Liver (tissue), 9 donors: ENCODE measurements around the gene EFCAB11. TPM values are rescaled to one million over a fixed set of nuclear protein-coding genes. Genes with fewer than 3 reads are reported as not detected.
A peak's percentile ranks its signal among the peaks of the same experiment; 100 is the strongest.

Source experiments
- DNase-seq: peaks from one replicate; pipeline ENCODE4 v3.0.0-alpha.2; 2017; ENCODE audit warnings: low spot score
- H3K27ac ChIP-seq, 2 donors: one replicate each; pipeline ENCODE4 v1.7.0; 2013; ENCODE audit warnings: inconsistent platforms in 2 of 2, low read length in 2 of 2, control low read depth in 1 of 2, low read depth in 1 of 2, mild to moderate bottlenecking in 1 of 2
- H3K27me3 ChIP-seq, 4 donors: one replicate each; pipeline versions ENCODE4 v1.6.1 to v1.7.0; 2013; ENCODE audit warnings: low read length in 3 of 4, inconsistent platforms in 1 of 4, mild to moderate bottlenecking in 1 of 4, moderate library complexity in 1 of 4; ENCODE audit not compliant: control insufficient read depth in 4 of 4, insufficient read depth in 4 of 4
- H3K36me3 ChIP-seq, 4 donors: one replicate each; pipeline versions ENCODE4 v1.6.1 to v1.7.0; 2013; ENCODE audit warnings: low read length in 3 of 4, mild to moderate bottlenecking in 3 of 4, low read depth in 1 of 4, moderate library complexity in 1 of 4; ENCODE audit not compliant: control insufficient read depth in 4 of 4, insufficient read depth in 3 of 4
- H3K4me1 ChIP-seq, 4 donors: one replicate each; pipeline versions ENCODE4 v1.6.1 to v1.7.0; 2013; ENCODE audit warnings: low read length in 3 of 4, mild to moderate bottlenecking in 3 of 4, moderate library complexity in 1 of 4; ENCODE audit not compliant: control insufficient read depth in 4 of 4, insufficient read depth in 4 of 4
- H3K4me3 ChIP-seq, 3 donors: one replicate each; pipeline versions ENCODE4 v1.6.1 to v1.7.0; 2013; ENCODE audit warnings: low read length in 3 of 3, control low read depth in 1 of 3, low read depth in 1 of 3, mild to moderate bottlenecking in 1 of 3
- H3K9ac ChIP-seq, 2 donors: one replicate each; pipeline ENCODE4 v1.7.0; 2013; ENCODE audit warnings: low read length in 2 of 2, mild to moderate bottlenecking in 2 of 2, moderate library complexity in 2 of 2, control low read depth in 1 of 2, low read depth in 1 of 2
- H3K9me3 ChIP-seq, 4 donors: one replicate each; pipeline versions ENCODE4 v1.6.1 to v1.7.0; 2013; ENCODE audit warnings: low read length in 3 of 4; ENCODE audit not compliant: control insufficient read depth in 4 of 4
- ATF3 ChIP-seq: IDR thresholded peaks from 2 replicates; pipeline ENCODE4 v1.6.1; 2016; ENCODE audit warnings: antibody characterized with exemption
- CTCF ChIP-seq: fragments of 150-350 bp; IDR thresholded peaks from 2 replicates; pipeline ENCODE4 v1.5.1; 2017; ENCODE audit warnings: improper control_type of control experiment, low read depth, low read length; ENCODE audit not compliant: missing input control
- EGR1 ChIP-seq, 2 donors: IDR thresholded peaks; 2 replicates each; pipeline ENCODE4 v1.6.1; 2016 to 2018; ENCODE audit warnings: antibody characterized with exemption in 2 of 2, low read depth in 2 of 2
- FOXA1 ChIP-seq: IDR thresholded peaks from 2 replicates; pipeline ENCODE4 v1.6.1; 2016; ENCODE audit warnings: antibody characterized with exemption
- FOXA2 ChIP-seq: IDR thresholded peaks from 2 replicates; pipeline ENCODE4 v1.6.1; 2016; ENCODE audit warnings: antibody characterized with exemption
- GABPA ChIP-seq, 2 donors: IDR thresholded peaks in 1 of 2; conservative IDR thresholded peaks in 1 of 2; 2 replicates each; pipeline ENCODE4 v1.6.1; 2016; ENCODE audit warnings: antibody characterized with exemption in 2 of 2, mild to moderate bottlenecking in 1 of 2, moderate library complexity in 1 of 2
- HNF4A ChIP-seq, 2 donors: conservative IDR thresholded peaks; 2 replicates each; pipeline ENCODE4 v1.6.1; 2016; ENCODE audit warnings: antibody characterized with exemption in 2 of 2, mild to moderate bottlenecking in 2 of 2
- HNF4G ChIP-seq: IDR thresholded peaks from 2 replicates; pipeline ENCODE4 v1.6.1; 2016; ENCODE audit warnings: antibody characterized with exemption
- JUND ChIP-seq, 2 donors: IDR thresholded peaks; 2 replicates each; pipeline ENCODE4 v1.6.1; 2016; ENCODE audit warnings: antibody characterized with exemption in 2 of 2
- MAX ChIP-seq: IDR thresholded peaks from 2 replicates; pipeline ENCODE4 v1.6.1; 2016; ENCODE audit warnings: antibody characterized with exemption
- NR2F2 ChIP-seq: IDR thresholded peaks from 2 replicates; pipeline ENCODE4 v1.6.1; 2016; ENCODE audit warnings: antibody characterized with exemption
- RAD21 ChIP-seq, 2 donors: IDR thresholded peaks; 2 replicates each; pipeline ENCODE4 v1.6.1; 2016; ENCODE audit warnings: antibody characterized with exemption in 2 of 2, mild to moderate bottlenecking in 2 of 2
- REST ChIP-seq: IDR thresholded peaks from 2 replicates; pipeline ENCODE4 v1.6.1; 2016; ENCODE audit warnings: antibody characterized with exemption, mild to moderate bottlenecking
- RXRA ChIP-seq, 2 donors: IDR thresholded peaks; 2 replicates each; pipeline ENCODE4 v1.6.1; 2017 to 2018; ENCODE audit warnings: antibody characterized with exemption in 2 of 2, mild to moderate bottlenecking in 1 of 2
- SP1 ChIP-seq: IDR thresholded peaks from 2 replicates; pipeline ENCODE4 v1.6.1; 2018; ENCODE audit warnings: antibody characterized with exemption, mild to moderate bottlenecking
- TAF1 ChIP-seq: conservative IDR thresholded peaks from 2 replicates; pipeline ENCODE4 v1.6.1; 2016; ENCODE audit warnings: antibody characterized with exemption, mild to moderate bottlenecking
- YY1 ChIP-seq: IDR thresholded peaks from 2 replicates; pipeline ENCODE4 v1.6.1; 2016; ENCODE audit warnings: antibody characterized with exemption, mild to moderate bottlenecking
- ZBTB33 ChIP-seq: IDR thresholded peaks from 2 replicates; pipeline ENCODE4 v1.6.1; 2016; ENCODE audit warnings: antibody characterized with exemption
- WGBS: extraction: QIAGEN DNeasy Blood & Tissue Kit; methylation state at CpG from one replicate; pipeline ENCODE4 v1.1.7; 2013; 5-methylcytosine and 5-hydroxymethylcytosine counted together
- polyA plus RNA-seq, 2 donors: library from polyadenylated mRNA; stranded (reverse) in 1 of 2; unstranded in 1 of 2; fragments of 200-250 nt in 1 of 2; fragments of >200 nt in 1 of 2; fragmentation: Nextera tagmentation in 1 of 2; extraction: Ambion mirVana in 1 of 2; gene quantifications; one replicate each; pipeline versions ENCODE4 v1.2.1 to v1.2.3, GENCODE V29; 2013 to 2015
- total RNA-seq, 2 donors: library from RNA; depleted of rRNA; stranded (reverse); fragments of >200 nt; gene quantifications; one replicate each; pipeline ENCODE4 v1.2.3, GENCODE V29; 2014
- donor health status: healthy.
- donor health status: healthy.
- donor health status: healthy.
- donor health status: healthy.
- donor health status: healthy.

EFCAB11 gene
- total and polyA plus RNA-seq, 4 donors: 2.1 to 4.7 (median 3.4) TPM

- WGBS: 30% methylated on average over 4 of the region's 4 CpGs
- Histone ChIP-seq H3K9ac (peak overlapping the region; percentile 33 to 82), H3K36me3 (no peaks in the 10 kb centered on the region), H3K4me1 (peaks cover 0 to 3% (median 0%) of the 10 kb centered on the region in 4 donors), H3K27ac (peak overlapping the region; percentile 29 to 38), H3K27me3 (no peaks in the 10 kb centered on the region), H3K4me3 (peak overlapping the region; percentile 11 to 37 (median 21)), H3K9me3 (no peaks in the 10 kb centered on the region)
- TF ChIP-seq GABPA (IDR thresholded peaks at IDR 0.05 in 1 of 2, conservative IDR thresholded peaks at IDR 0.05 in 1 of 2) (no peak), ATF3 (no peak), TAF1 (no peak), JUND (IDR thresholded peaks at IDR 0.05) (no peak), RXRA (IDR thresholded peaks at IDR 0.05) (no peak), NR2F2 (no peak), CTCF (no peak), HNF4G (no peak), EGR1 (IDR thresholded peaks at IDR 0.05; ENCODE audit: low read depth in 2 of 2) (no peak)
- no peak for DNase-seq
Observed at GRCh38 chr14:89903340-89903952, 51.1 kb downstream of the EFCAB11 start.

GRCh38 chr14:89902881-89903280 lies 51.6 kb downstream of the EFCAB11 start:
- no peak for DNase-seq
- peak overlapping the region; percentile 33 to 82 for H3K9ac ChIP-seq
- H3K4me3 ChIP-seq: peak overlapping the region in 2 of 3 donors; percentile 11 to 37
- H3K27me3 ChIP-seq: no peaks in the 10 kb centered on the region
- 50% methylated on average over 4 of the region's 4 CpGs for WGBS
- H3K36me3 ChIP-seq: no peaks in the 10 kb centered on the region
- H3K9me3 ChIP-seq: no peaks in the 10 kb centered on the region
- TF ChIP-seq EGR1 (IDR thresholded peaks at IDR 0.05; ENCODE audit: low read depth in 2 of 2) (no peak), JUND (IDR thresholded peaks at IDR 0.05) (no peak), ZBTB33 (no peak), CTCF (no peak), HNF4A (conservative IDR thresholded peaks at IDR 0.05) (no peak), REST (no peak), TAF1 (no peak), YY1 (no peak), RXRA (IDR thresholded peaks at IDR 0.05) (no peak), MAX (no peak), FOXA2 (no peak), RAD21 (IDR thresholded peaks at IDR 0.05) (no peak), NR2F2 (no peak), GABPA (IDR thresholded peaks at IDR 0.05 in 1 of 2, conservative IDR thresholded peaks at IDR 0.05 in 1 of 2) (no peak), HNF4G (no peak), ATF3 (no peak), FOXA1 (no peak), SP1 (no peak)
- H3K4me1 ChIP-seq: peaks cover 0 to 3% (median 0%) of the 10 kb centered on the region in 4 donors
- H3K27ac ChIP-seq: peak overlapping the region; percentile 29 to 38
